Fibroblast of mammary gland (primary cell): Measurements from ENCODE around the gene PTPRS.

ENCODE experiments used
- DNase-seq: peaks from one replicate; pipeline ENCODE4 v3.0.0-alpha.2; 2010; ENCODE audit warnings: low read depth
- H3K4me3 ChIP-seq: 2 replicates; pipeline ENCODE4 v1.5.1; 2011; ENCODE audit warnings: low read depth, mild to moderate bottlenecking, low read length, moderate library complexity; ENCODE audit not compliant: control insufficient read depth
- TF ChIP-seq, protein P1 (sequence below): conservative IDR thresholded peaks from 2 replicates; pipeline ENCODE4 v1.5.1; 2011; ENCODE audit warnings: low read depth, low read length, inconsistent platforms; ENCODE audit not compliant: control insufficient read depth, insufficient read depth

PTPRS gene

GRCh38 chr19:5296021-5296420 lies 44.6 kb downstream of the PTPRS start:
- DNase-seq: no peak
- H3K4me3 ChIP-seq: no peak overlapping the region
- TF ChIP-seq, protein P1, sequence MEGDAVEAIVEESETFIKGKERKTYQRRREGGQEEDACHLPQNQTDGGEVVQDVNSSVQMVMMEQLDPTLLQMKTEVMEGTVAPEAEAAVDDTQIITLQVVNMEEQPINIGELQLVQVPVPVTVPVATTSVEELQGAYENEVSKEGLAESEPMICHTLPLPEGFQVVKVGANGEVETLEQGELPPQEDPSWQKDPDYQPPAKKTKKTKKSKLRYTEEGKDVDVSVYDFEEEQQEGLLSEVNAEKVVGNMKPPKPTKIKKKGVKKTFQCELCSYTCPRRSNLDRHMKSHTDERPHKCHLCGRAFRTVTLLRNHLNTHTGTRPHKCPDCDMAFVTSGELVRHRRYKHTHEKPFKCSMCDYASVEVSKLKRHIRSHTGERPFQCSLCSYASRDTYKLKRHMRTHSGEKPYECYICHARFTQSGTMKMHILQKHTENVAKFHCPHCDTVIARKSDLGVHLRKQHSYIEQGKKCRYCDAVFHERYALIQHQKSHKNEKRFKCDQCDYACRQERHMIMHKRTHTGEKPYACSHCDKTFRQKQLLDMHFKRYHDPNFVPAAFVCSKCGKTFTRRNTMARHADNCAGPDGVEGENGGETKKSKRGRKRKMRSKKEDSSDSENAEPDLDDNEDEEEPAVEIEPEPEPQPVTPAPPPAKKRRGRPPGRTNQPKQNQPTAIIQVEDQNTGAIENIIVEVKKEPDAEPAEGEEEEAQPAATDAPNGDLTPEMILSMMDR: no peak

- TF ChIP-seq, protein P1: no peak
- H3K4me3 ChIP-seq: no peak overlapping the region
Observed at GRCh38 chr19:5294403-5295160, 46.0 kb downstream of the PTPRS start.

GRCh38 chr19:5293612-5294378 lies 46.8 kb downstream of the PTPRS start:
- TF ChIP-seq, protein P1: no peak
- peak; percentile 33 for DNase-seq
- H3K4me3 ChIP-seq: peak overlapping the region; percentile 60

More at GRCh38 chr19:5294403-5295160, 46.0 kb downstream of the PTPRS start:
- no peak for DNase-seq

GRCh38 chr19:5292822-5293611 lies 47.6 kb downstream of the PTPRS start:
- peak; percentile 63 for DNase-seq
- TF ChIP-seq, protein P1: no peak
- peak overlapping the region; percentile 60 for H3K4me3 ChIP-seq

- no peak for DNase-seq
- TF ChIP-seq, protein P1: no peak
- peak overlapping the region; percentile 50 for H3K4me3 ChIP-seq
Observed at GRCh38 chr19:5292453-5292821, 48.2 kb downstream of the PTPRS start.

DNA sequence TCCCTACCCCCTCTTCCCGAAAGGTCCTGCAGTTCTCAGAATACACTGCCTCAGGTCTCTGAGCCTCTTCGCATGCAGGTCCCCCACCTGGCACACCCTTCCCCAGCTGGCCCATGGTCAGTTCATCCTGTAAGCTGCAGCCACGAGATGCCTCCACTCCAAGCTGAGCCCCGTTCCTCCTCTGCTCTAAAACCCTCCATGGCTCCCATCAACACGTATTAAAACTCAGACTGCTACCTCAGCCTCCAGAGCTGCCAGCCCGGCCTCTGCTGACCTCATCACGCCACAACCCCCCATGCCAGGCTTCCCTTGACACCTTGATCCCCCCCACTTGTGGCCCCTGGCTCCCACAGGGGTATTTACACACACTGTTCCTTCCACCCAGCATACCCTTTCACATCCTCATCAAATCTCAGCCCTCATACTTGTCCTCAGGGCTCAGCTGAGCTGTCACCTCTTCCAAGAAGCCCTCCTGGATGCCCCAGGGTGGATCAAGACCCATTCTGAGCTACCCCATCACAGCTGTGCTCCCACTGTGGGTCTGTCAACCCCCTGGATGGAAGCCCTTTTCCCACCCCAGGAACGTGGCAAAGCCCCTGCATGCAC lies 48.9 kb downstream of the PTPRS start:
- H3K4me3 ChIP-seq: no peak overlapping the region
- TF ChIP-seq, protein P1: no peak
- no peak for DNase-seq
